Measurements from ENCODE around the gene RUSC1.

Gene RUSC1

DNA sequence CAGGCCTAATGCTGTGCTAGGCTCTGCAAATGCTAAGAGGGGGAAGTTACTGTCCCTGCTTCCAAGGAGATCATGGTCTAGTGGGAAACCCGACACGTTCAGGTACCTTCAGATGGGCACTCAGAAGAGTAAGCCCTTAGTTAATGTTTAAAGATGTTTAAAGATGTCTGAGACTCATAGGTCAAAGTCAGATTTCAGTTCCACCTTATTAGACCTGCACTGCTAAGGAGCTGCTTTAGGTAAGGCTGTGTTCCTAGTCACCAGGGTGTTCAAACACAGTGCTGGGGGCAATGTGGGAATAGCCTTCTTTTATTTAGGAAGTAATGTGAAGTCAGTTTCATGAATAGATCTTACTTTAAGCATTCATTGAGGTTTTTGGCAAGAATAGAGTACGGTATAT, 3.8 kb upstream of the RUSC1 start:
- H3K4me3 ChIP-seq (replicated peaks; ENCODE audit: low read depth, low read length) = no peak overlapping the region
- no peak for TF ChIP-seq CTCF (IDR thresholded peaks at IDR 0.05; ENCODE audit: low read depth, low read length, missing control alignments)
- no peak for DNase-seq (ENCODE audit: extremely low read depth, low read depth)

GRCh38 chr1:155318082-155318481, 2.6 kb upstream of the RUSC1 start:
- no peak overlapping the region for H3K4me3 ChIP-seq (replicated peaks; ENCODE audit: low read depth, low read length)
- TF ChIP-seq CTCF (IDR thresholded peaks at IDR 0.05; ENCODE audit: low read depth, low read length, missing control alignments) = no peak

GRCh38 chr1:155319536-155319935, 1.2 kb upstream of the RUSC1 start:
- no peak for DNase-seq (ENCODE audit: extremely low read depth, low read depth)
- H3K4me3 ChIP-seq (replicated peaks; ENCODE audit: low read depth, low read length) = no peak overlapping the region
- no peak for TF ChIP-seq CTCF (IDR thresholded peaks at IDR 0.05; ENCODE audit: low read depth, low read length, missing control alignments)

More at GRCh38 chr1:155318082-155318481, 2.6 kb upstream of the RUSC1 start:
- DNase-seq (ENCODE audit: extremely low read depth, low read depth) = no peak

GRCh38 chr1:155320252-155320651, 442 bp upstream of the RUSC1 start:
- no peak overlapping the region; the same call in 1 of the 2 replicates for H3K4me3 ChIP-seq (replicated peaks; ENCODE audit: low read depth, low read length)
- no peak for TF ChIP-seq CTCF (IDR thresholded peaks at IDR 0.05; ENCODE audit: low read depth, low read length, missing control alignments)
- no peak for DNase-seq (ENCODE audit: extremely low read depth, low read depth)

DNA sequence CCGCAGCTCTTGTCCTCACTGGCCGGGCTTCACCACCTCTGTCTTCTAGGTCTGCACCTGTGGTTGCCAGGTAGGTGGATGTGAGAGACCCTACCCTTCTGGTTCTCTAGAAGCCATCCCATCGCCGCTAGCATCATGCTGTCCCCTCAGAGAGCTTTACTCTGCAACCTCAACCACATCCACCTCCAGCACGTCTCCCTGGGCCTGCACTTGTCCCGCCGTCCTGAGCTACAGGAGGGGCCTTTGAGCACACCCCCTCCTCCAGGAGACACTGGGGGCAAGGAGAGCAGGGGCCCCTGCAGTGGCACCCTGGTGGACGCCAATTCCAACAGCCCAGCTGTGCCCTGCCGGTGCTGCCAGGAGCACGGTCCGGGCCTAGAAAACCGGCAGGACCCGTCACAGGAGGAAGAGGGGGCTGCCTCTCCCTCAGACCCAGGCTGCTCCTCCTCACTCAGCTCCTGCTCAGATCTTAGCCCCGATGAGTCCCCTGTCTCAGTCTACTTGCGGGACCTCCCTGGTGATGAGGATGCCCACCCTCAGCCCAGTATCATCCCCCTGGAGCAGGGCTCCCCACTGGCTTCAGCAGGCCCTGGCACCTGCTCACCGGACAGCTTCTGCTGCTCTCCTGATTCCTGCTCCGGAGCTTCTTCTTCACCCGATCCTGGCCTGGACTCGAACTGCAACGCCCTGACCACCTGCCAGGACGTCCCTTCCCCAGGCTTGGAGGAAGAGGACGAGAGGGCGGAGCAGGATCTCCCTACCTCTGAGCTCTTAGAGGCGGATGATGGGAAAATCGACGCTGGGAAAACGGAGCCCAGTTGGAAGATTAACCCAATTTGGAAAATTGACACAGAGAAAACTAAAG, 1.2 kb downstream of the RUSC1 start:
- TF ChIP-seq CTCF (IDR thresholded peaks at IDR 0.05; ENCODE audit: low read depth, low read length, missing control alignments) = no peak
- DNase-seq (ENCODE audit: extremely low read depth, low read depth) = no peak
- H3K4me3 ChIP-seq (replicated peaks; ENCODE audit: low read depth, low read length) = peak overlapping the region; percentile 86

DNA sequence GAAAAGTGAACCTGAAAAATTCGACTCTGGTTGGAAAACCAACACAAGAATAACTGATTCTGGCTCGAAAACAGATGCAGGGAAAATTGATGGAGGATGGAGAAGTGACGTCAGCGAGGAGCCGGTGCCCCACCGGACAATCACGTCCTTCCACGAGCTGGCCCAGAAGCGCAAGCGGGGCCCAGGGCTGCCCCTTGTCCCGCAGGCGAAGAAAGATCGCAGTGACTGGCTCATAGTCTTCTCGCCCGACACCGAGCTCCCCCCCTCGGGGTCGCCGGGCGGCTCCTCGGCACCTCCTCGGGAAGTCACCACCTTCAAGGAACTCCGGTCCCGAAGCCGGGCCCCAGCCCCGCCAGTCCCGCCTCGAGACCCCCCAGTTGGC, 1.9 kb downstream of the RUSC1 start:
- no peak for DNase-seq (ENCODE audit: extremely low read depth, low read depth)
- no peak for TF ChIP-seq CTCF (IDR thresholded peaks at IDR 0.05; ENCODE audit: low read depth, low read length, missing control alignments)
- H3K4me3 ChIP-seq (replicated peaks; ENCODE audit: low read depth, low read length) = peak overlapping the region; percentile 86

All from HFF-Myc (cell line).